SH-SY5Y (cell line): Measurements from ENCODE around the gene SUV39H1.

ENCODE experiments used
- GATA2 ChIP-seq: IDR thresholded peaks from 2 replicates; pipeline ENCODE4 v1.6.1; 2011; ENCODE audit warnings: mild to moderate bottlenecking, low read depth, low read length
- GATA3 ChIP-seq: IDR thresholded peaks from 2 replicates; pipeline ENCODE4 v1.6.1; 2011; ENCODE audit warnings: low read depth, mild to moderate bottlenecking, low read length, moderate library complexity

- TF ChIP-seq GATA2: no peak
- TF ChIP-seq GATA3: no peak
These were observed 7.2 kb upstream of the SUV39H1 start for GRCh38 chrX:48689208-48689920.
